Measurements from ENCODE around the gene C6orf89.

DNA sequence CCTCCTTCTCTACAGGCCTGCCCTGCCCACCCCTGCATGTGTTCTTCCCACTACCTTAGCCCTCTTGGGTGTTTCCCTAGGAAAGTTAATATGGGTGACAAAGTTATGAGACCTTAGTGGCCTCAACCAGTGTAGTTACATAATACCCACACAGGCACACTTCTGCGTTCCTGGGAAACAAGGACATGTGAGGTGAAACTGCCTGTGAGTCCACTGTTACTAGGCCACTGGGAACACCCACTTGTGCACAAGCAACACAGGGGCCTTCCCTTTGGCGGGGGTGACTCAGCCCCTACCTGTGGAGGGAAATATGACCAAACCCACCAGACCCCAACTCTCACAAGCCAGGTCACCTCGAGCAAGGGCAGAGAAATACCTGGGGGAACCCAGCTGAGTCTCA, 81.5 kb downstream of the C6orf89 start:
- TF ChIP-seq ZNF274 (IDR thresholded peaks at IDR 0.05; ENCODE audit: low read depth, low read length) (no peak), SUZ12 (IDR thresholded peaks at IDR 0.05; ENCODE audit: extremely low read depth, insufficient read depth, insufficient read length) (no peak)
